ENCODE data around the gene ZNF814. TPM values are rescaled to one million over a fixed set of nuclear protein-coding genes. Genes with fewer than 3 reads are reported as not detected.
"Not testable (repeated sequence)": the region's sequence is repeated elsewhere in the genome, so short reads cannot be mapped to it uniquely, and the experiment has no call there.

ZNF814 gene
- total and polyA plus RNA-seq, 4 donors, result 17.5 to 61.5 (median 33.1) TPM

GRCh38 chr19:57841122-57841763 lies 47.6 kb downstream of the ZNF814 start:
- Histone ChIP-seq H3K4me3 (ENCODE audit: low read depth, low read length) (no peak overlapping the region), H3K27me3 (ENCODE audit: control insufficient read depth, insufficient read depth, low read length) (no peaks in the 10 kb centered on the region), H3K36me3 (ENCODE audit: control insufficient read depth, insufficient read depth, low read length) (peaks cover 9% of the 10 kb centered on the region), H3K27ac (ENCODE audit: low read depth, low read length) (no peak overlapping the region), H3K4me1 (ENCODE audit: control insufficient read depth, insufficient read depth, low read length) (no peaks in the 10 kb centered on the region), H3K9me3 (ENCODE audit: control insufficient read depth, insufficient read depth, low read length) (no peaks in the 10 kb centered on the region)
- WGBS (ENCODE audit: insufficient coverage), result 88% methylated on average over 4 of the region's 6 CpGs
- DNase-seq (ENCODE audit: low read depth in 4 of 6, low spot score in 6 of 6), result no peak

- not testable (repeated sequence) for H3K9me3 ChIP-seq (ENCODE audit: control insufficient read depth, insufficient read depth, low read length); H3K27ac ChIP-seq (ENCODE audit: low read depth, low read length); H3K4me3 ChIP-seq (ENCODE audit: low read depth, low read length); H3K27me3 ChIP-seq (ENCODE audit: control insufficient read depth, insufficient read depth, low read length); DNase-seq (ENCODE audit: low read depth in 4 of 6, low spot score in 6 of 6); H3K4me1 ChIP-seq (ENCODE audit: control insufficient read depth, insufficient read depth, low read length); H3K36me3 ChIP-seq (ENCODE audit: control insufficient read depth, insufficient read depth, low read length)
- 89% methylated on average over 1 of the region's 5 CpGs for WGBS (ENCODE audit: insufficient coverage)
Measured at GRCh38 chr19:57838622-57839191, 50.1 kb downstream of the ZNF814 start.

DNA sequence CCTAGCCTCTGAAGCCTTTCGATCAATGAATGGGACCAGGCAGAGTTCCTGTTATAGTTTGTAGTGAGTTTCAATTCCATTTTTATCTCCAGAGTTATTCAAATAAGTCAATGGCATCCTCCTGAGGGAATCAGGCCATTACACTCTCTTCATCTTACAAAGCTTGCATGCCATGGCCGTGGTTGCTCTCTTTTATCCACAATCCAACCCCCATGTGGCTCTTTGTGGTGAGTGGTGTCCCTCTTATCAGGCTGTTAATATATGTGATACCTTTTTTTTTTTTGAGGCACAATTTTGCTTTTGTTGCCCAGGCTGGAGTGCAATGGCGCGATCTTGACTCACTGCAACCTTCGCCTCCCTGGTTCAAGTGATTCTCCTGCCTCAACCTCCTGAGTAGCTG lies 51.8 kb downstream of the ZNF814 start:
- H3K27me3 ChIP-seq (ENCODE audit: control insufficient read depth, insufficient read depth, low read length); H3K4me1 ChIP-seq (ENCODE audit: control insufficient read depth, insufficient read depth, low read length); H3K27ac ChIP-seq (ENCODE audit: low read depth, low read length); DNase-seq (ENCODE audit: low read depth in 4 of 6, low spot score in 6 of 6); H3K4me3 ChIP-seq (ENCODE audit: low read depth, low read length); H3K36me3 ChIP-seq (ENCODE audit: control insufficient read depth, insufficient read depth, low read length); H3K9me3 ChIP-seq (ENCODE audit: control insufficient read depth, insufficient read depth, low read length): not testable (repeated sequence)
- 100% methylated on average over 3 of the region's 5 CpGs for WGBS (ENCODE audit: insufficient coverage)

DNA sequence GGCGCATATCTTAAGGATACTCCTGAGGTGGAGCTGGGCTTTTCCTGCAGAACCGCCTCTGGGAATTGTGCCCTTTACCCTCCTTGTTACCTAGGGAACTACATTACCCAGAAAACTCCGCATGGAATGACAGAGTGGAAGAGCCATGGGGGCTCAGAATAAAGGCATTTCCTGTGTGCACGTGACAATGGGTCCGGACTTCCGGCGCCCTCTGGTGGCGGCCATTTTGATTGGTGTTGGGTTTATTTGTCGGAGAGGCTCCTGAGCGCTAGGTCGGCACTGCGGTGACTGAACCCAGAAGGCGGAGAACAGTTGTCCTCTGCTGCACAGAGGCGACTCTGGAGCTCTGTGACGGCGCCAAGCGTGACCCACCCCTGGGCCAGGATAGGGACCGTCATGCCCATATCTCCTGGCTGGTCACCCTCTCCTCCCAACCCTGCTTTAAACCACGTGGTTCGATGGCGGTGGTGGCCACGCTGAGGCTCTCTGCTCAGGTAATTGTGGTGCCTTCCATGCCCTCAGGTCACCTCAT lies 58.7 kb downstream of the ZNF814 start, which contains the start of gene ZNF587B:
Gene ZNF587B, plus strand, starts transcription at position 229 of the 532 bp plus-strand sequence. Its CDS starts 230 bp downstream, at position 459.
- DNase-seq (ENCODE audit: low read depth in 4 of 6, low spot score in 6 of 6), result peak in 5 of 6 donors; percentile 58 to 97 (median 65)
- WGBS (ENCODE audit: insufficient coverage), result 3% methylated on average over 16 of the region's 22 CpGs
- no peaks in the 10 kb centered on the region for H3K27me3 ChIP-seq (ENCODE audit: control insufficient read depth, insufficient read depth, low read length)
- H3K4me3 ChIP-seq (ENCODE audit: low read depth, low read length), result peak within 1 kb of the TSS; percentile 60
- H3K9me3 ChIP-seq (ENCODE audit: control insufficient read depth, insufficient read depth, low read length), result no peaks in the 10 kb centered on the region
- peaks cover 9% of the 10 kb centered on the region for H3K36me3 ChIP-seq (ENCODE audit: control insufficient read depth, insufficient read depth, low read length)
- peak within 1 kb of the TSS; percentile 67 for H3K27ac ChIP-seq (ENCODE audit: low read depth, low read length)
- peaks cover 15% of the 10 kb centered on the region for H3K4me1 ChIP-seq (ENCODE audit: control insufficient read depth, insufficient read depth, low read length)

- H3K9me3 ChIP-seq (ENCODE audit: control insufficient read depth, insufficient read depth, low read length), result no peaks in the 10 kb centered on the region
- WGBS (ENCODE audit: insufficient coverage), result 71% methylated on average over 1 of the region's 5 CpGs
- no peaks in the 10 kb centered on the region for H3K27me3 ChIP-seq (ENCODE audit: control insufficient read depth, insufficient read depth, low read length)
- H3K4me3 ChIP-seq (ENCODE audit: low read depth, low read length), result no peak overlapping the region
- H3K4me1 ChIP-seq (ENCODE audit: control insufficient read depth, insufficient read depth, low read length), result peaks cover 15% of the 10 kb centered on the region
- H3K36me3 ChIP-seq (ENCODE audit: control insufficient read depth, insufficient read depth, low read length), result peaks cover 9% of the 10 kb centered on the region
- no peak for DNase-seq (ENCODE audit: low read depth in 4 of 6, low spot score in 6 of 6)
- no peak overlapping the region for H3K27ac ChIP-seq (ENCODE audit: low read depth, low read length)
Measured at GRCh38 chr19:57829316-57829715, 59.5 kb downstream of the ZNF814 start.

GRCh38 chr19:57825511-57825910 lies 63.3 kb downstream of the ZNF814 start:
- Histone ChIP-seq H3K4me1 (ENCODE audit: control insufficient read depth, insufficient read depth, low read length) (peaks cover 10% of the 10 kb centered on the region), H3K27ac (ENCODE audit: low read depth, low read length) (no peak overlapping the region), H3K36me3 (ENCODE audit: control insufficient read depth, insufficient read depth, low read length) (peaks cover 9% of the 10 kb centered on the region), H3K9me3 (ENCODE audit: control insufficient read depth, insufficient read depth, low read length) (no peaks in the 10 kb centered on the region), H3K4me3 (ENCODE audit: low read depth, low read length) (no peak overlapping the region), H3K27me3 (ENCODE audit: control insufficient read depth, insufficient read depth, low read length) (no peaks in the 10 kb centered on the region)
- no peak for DNase-seq (ENCODE audit: low read depth in 4 of 6, low spot score in 6 of 6)
- WGBS (ENCODE audit: insufficient coverage), result 100% methylated on average over 2 of the region's 6 CpGs

DNA sequence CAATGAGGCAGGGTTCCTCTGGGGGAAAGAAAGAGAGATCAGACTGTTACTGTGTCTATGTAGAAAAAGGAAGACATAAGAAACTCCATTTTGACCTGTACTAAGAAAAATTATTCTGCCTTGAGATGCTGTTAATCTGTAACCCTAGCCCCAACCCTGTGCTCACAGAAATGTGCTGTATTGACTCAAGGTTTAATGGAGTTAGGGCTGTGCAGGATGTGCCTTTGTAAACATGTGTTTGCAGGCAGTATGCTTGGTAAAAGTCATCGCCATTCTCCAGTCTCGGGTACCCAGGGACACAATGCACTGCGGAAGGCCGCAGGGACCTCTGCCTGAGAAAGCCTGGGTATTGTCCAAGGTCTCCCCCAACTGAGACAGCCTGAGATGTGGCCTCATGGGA lies 65.2 kb downstream of the ZNF814 start:
- H3K27ac ChIP-seq (ENCODE audit: low read depth, low read length); H3K36me3 ChIP-seq (ENCODE audit: control insufficient read depth, insufficient read depth, low read length); DNase-seq (ENCODE audit: low read depth in 4 of 6, low spot score in 6 of 6); H3K27me3 ChIP-seq (ENCODE audit: control insufficient read depth, insufficient read depth, low read length); H3K4me3 ChIP-seq (ENCODE audit: low read depth, low read length); H3K9me3 ChIP-seq (ENCODE audit: control insufficient read depth, insufficient read depth, low read length): not testable (repeated sequence)
- H3K4me1 ChIP-seq (ENCODE audit: control insufficient read depth, insufficient read depth, low read length), result peaks cover 12% of the 10 kb centered on the region
- WGBS (ENCODE audit: insufficient coverage), result 89% methylated on average over 4 of the region's 4 CpGs

DNA sequence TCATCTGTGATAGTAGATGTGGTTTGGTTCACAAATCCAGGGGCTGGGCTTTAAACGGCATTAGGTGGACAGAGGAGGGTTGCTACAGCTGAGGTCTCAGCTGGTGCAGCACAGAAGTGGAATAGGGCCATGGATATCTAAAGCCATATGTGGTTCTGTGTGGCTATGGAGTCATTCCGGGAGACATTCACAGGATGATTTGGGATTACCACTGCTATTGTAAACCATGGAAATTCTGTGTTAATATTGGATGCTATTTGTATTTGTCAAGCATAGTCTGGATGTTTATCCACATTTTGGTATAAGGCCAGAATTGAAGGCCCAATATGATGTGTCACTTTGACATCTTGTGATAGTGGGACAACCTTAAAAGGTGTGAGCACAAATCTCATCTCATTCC lies 65.7 kb downstream of the ZNF814 start:
- WGBS (ENCODE audit: insufficient coverage), result 88% methylated on average over 2 of the region's 2 CpGs
- not testable (repeated sequence) for DNase-seq (ENCODE audit: low read depth in 4 of 6, low spot score in 6 of 6); H3K27ac ChIP-seq (ENCODE audit: low read depth, low read length); H3K4me3 ChIP-seq (ENCODE audit: low read depth, low read length); H3K36me3 ChIP-seq (ENCODE audit: control insufficient read depth, insufficient read depth, low read length); H3K9me3 ChIP-seq (ENCODE audit: control insufficient read depth, insufficient read depth, low read length); H3K27me3 ChIP-seq (ENCODE audit: control insufficient read depth, insufficient read depth, low read length)
- H3K4me1 ChIP-seq (ENCODE audit: control insufficient read depth, insufficient read depth, low read length), result peaks cover 12% of the 10 kb centered on the region

DNA sequence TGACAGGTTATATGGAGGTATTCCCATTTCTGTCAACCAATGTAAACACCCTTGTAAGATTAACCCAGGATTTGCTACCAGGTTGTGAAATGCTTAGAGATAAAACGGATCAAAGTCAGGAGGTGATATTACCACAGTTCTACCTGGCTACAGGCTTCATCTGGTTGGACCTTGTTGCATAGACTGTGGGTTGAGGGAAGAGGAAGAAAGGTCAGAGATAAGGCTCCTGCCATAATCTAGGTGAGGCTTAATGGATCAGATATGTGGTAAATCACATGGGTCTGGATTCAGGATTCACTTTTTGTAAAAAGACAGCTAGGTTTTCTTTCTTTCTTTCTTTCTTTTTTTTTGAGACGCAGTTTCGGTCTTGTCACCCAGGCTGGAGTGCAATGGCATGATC lies 67.3 kb downstream of the ZNF814 start:
- not testable (repeated sequence) for H3K9me3 ChIP-seq (ENCODE audit: control insufficient read depth, insufficient read depth, low read length); H3K4me3 ChIP-seq (ENCODE audit: low read depth, low read length); H3K36me3 ChIP-seq (ENCODE audit: control insufficient read depth, insufficient read depth, low read length); H3K27me3 ChIP-seq (ENCODE audit: control insufficient read depth, insufficient read depth, low read length); DNase-seq (ENCODE audit: low read depth in 4 of 6, low spot score in 6 of 6); H3K27ac ChIP-seq (ENCODE audit: low read depth, low read length)
- peaks cover 12% of the 10 kb centered on the region for H3K4me1 ChIP-seq (ENCODE audit: control insufficient read depth, insufficient read depth, low read length)
- 100% methylated on average over 2 of the region's 3 CpGs for WGBS (ENCODE audit: insufficient coverage)

- not testable (repeated sequence) for H3K9me3 ChIP-seq (ENCODE audit: control insufficient read depth, insufficient read depth, low read length); H3K36me3 ChIP-seq (ENCODE audit: control insufficient read depth, insufficient read depth, low read length); DNase-seq (ENCODE audit: low read depth in 4 of 6, low spot score in 6 of 6); H3K27ac ChIP-seq (ENCODE audit: low read depth, low read length); H3K27me3 ChIP-seq (ENCODE audit: control insufficient read depth, insufficient read depth, low read length); H3K4me3 ChIP-seq (ENCODE audit: low read depth, low read length)
- WGBS (ENCODE audit: insufficient coverage), result 100% methylated on average over 1 of the region's 3 CpGs
- H3K4me1 ChIP-seq (ENCODE audit: control insufficient read depth, insufficient read depth, low read length), result peaks cover 12% of the 10 kb centered on the region
Measured at GRCh38 chr19:57821095-57821494, 67.7 kb downstream of the ZNF814 start.
